ENCODE data around the gene CAMKK2. TPM values are rescaled to one million over a fixed set of nuclear protein-coding genes. Genes with fewer than 3 reads are reported as not detected.

CAMKK2 gene
- total and polyA plus RNA-seq, 2 of the 4 experiments (the other 2 are of a cell fraction): 15.2 to 24.7 TPM

DNA sequence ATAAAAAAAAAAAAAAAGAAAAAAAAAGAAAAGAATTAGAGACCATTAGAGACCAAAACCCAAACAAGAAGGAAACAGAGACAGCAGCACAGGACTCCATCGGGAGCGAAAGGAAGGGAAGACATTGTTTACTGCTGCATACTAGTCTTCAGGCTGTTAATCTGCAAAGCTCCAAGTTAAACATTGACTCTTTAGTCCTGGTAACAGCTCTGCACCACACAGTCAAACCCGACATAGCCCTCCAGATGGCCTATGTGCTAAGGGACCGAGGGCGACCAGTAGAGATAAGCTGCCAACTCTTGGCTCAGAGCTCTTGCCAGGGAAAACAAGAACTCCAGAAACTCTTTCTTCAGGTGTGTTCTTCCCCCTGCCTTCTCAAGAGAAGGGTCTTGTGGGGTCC is 78.7 kb downstream of the CAMKK2 start:
- no peaks in the 10 kb centered on the region for H3K9me3 ChIP-seq (ENCODE audit: control insufficient read depth, insufficient read depth, low read length)
- no peak overlapping the region for H2BK5ac ChIP-seq (ENCODE audit: low read depth, low read length, poor library complexity, severe bottlenecking)
- no peak overlapping the region for H4K8ac ChIP-seq (ENCODE audit: low read depth in 2 of 2, low read length in 2 of 2)
- in situ Hi-C loops (cut with MboI; ENCODE audit: low sequenced_read_pairs) (no loop called here), intact Hi-C loops (cut with micrococcal nuclease) (no loop called here), dilution Hi-C loops (cut with HindIII; ENCODE audit: low sequenced_read_pairs, unreplicated experiment) (no loop called here)
- no peak overlapping the region for H3K56ac ChIP-seq (ENCODE audit: extremely low read depth, insufficient read depth, low read length)
- peaks cover 0 to 28% of the 10 kb centered on the region in 2 experiments; a peak in 2 of 4 replicates for H3K79me1 ChIP-seq (ENCODE audit: low read depth in 1 of 2, low read length in 2 of 2)
- H3K4me2 ChIP-seq (ENCODE audit: low read depth, low read length): no peak overlapping the region
- no peak for ATAC-seq (ENCODE audit: low read depth)
- H3K36me3 ChIP-seq (ENCODE audit: control insufficient read depth, insufficient read depth, low read length): peaks cover 3% of the 10 kb centered on the region; the same call in 1 of the 2 replicates
- H3K9ac ChIP-seq (ENCODE audit: low read depth, low read length): no peak overlapping the region
- no peak overlapping the region for H2BK120ac ChIP-seq (ENCODE audit: low read depth, low read length)
- H3K18ac ChIP-seq (ENCODE audit: low read depth, low read length): no peak overlapping the region
- no peaks in the 10 kb centered on the region for H3K27me3 ChIP-seq (ENCODE audit: control insufficient read depth, insufficient read depth, low read length)
- H4K91ac ChIP-seq (ENCODE audit: insufficient read depth, low read depth, low read length): no peak overlapping the region
- no peak for DNase-seq
- ChIA-PET POLR2A (ENCODE audit: unreplicated experiment) (no interaction called here), CTCF (interaction anchor here (2.0 kb wide), 1 partner anchor 13 kb away, joined by 6 read pairs; no protein-coding TSS in a partner anchor)
- BruUV-seq (replicated peaks): no TSS peak
- H3K4ac ChIP-seq (ENCODE audit: low read depth, low read length): no peak overlapping the region
- 93% methylated on average over 2 of the region's 5 CpGs; no CpG with 5 or more reads in 1 of the 2 experiments for WGBS, 2 experiments (ENCODE audit: extremely low coverage in 2 of 2, insufficient read length in 1 of 2)
- H3K14ac ChIP-seq (replicated peaks; ENCODE audit: low read depth, low read length): no peak overlapping the region
- H2BK20ac ChIP-seq (ENCODE audit: low read depth, low read length): no peak overlapping the region
- no peak overlapping the region for H2AK9ac ChIP-seq (replicated peaks; ENCODE audit: low read depth, low read length, poor library complexity)
- H3K4me1 ChIP-seq (ENCODE audit: control insufficient read depth, insufficient read depth, low read length): peaks cover 3% of the 10 kb centered on the region; the same call in 1 of the 2 replicates
- no peak overlapping the region for H2AFZ ChIP-seq (replicated peaks; ENCODE audit: low read length, poor library complexity)
- H2AK5ac ChIP-seq (ENCODE audit: low read depth, low read length): no peak overlapping the region
- H4K5ac ChIP-seq (ENCODE audit: low read depth, low read length): no peak overlapping the region
- no peak overlapping the region for H3K27ac ChIP-seq (ENCODE audit: insufficient read depth, low read length)
- H2BK15ac ChIP-seq (ENCODE audit: low read depth, low read length): no peak overlapping the region
- no peak overlapping the region for H3K4me3 ChIP-seq (ENCODE audit: insufficient read depth, low read depth, low read length)
- peaks cover 6% of the 10 kb centered on the region for H3K9me1 ChIP-seq (ENCODE audit: insufficient read depth, low read length)
- no peak overlapping the region for H3K23ac ChIP-seq (ENCODE audit: low read depth, low read length)
- no peaks in the 10 kb centered on the region for H4K20me1 ChIP-seq (ENCODE audit: insufficient read depth, low read length)
- TF ChIP-seq, protein P1, sequence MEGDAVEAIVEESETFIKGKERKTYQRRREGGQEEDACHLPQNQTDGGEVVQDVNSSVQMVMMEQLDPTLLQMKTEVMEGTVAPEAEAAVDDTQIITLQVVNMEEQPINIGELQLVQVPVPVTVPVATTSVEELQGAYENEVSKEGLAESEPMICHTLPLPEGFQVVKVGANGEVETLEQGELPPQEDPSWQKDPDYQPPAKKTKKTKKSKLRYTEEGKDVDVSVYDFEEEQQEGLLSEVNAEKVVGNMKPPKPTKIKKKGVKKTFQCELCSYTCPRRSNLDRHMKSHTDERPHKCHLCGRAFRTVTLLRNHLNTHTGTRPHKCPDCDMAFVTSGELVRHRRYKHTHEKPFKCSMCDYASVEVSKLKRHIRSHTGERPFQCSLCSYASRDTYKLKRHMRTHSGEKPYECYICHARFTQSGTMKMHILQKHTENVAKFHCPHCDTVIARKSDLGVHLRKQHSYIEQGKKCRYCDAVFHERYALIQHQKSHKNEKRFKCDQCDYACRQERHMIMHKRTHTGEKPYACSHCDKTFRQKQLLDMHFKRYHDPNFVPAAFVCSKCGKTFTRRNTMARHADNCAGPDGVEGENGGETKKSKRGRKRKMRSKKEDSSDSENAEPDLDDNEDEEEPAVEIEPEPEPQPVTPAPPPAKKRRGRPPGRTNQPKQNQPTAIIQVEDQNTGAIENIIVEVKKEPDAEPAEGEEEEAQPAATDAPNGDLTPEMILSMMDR (conservative IDR thresholded peaks at IDR 0.05; ENCODE audit: low read depth, low read length): no peak
- TF ChIP-seq, protein P2, sequence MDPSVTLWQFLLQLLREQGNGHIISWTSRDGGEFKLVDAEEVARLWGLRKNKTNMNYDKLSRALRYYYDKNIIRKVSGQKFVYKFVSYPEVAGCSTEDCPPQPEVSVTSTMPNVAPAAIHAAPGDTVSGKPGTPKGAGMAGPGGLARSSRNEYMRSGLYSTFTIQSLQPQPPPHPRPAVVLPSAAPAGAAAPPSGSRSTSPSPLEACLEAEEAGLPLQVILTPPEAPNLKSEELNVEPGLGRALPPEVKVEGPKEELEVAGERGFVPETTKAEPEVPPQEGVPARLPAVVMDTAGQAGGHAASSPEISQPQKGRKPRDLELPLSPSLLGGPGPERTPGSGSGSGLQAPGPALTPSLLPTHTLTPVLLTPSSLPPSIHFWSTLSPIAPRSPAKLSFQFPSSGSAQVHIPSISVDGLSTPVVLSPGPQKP (IDR thresholded peaks at IDR 0.05; ENCODE audit: borderline replicate concordance, low read depth, low read length): no peak
- no peak for TF ChIP-seq FOS (IDR thresholded peaks at IDR 0.05; ENCODE audit: low read depth, low read length)
- TF ChIP-seq CHD1 (IDR thresholded peaks at IDR 0.05; ENCODE audit: low read depth, low read length): no peak
- TF ChIP-seq MAFK (IDR thresholded peaks at IDR 0.05; ENCODE audit: low read depth, low read length): no peak
- TF ChIP-seq NFE2L2 (IDR thresholded peaks at IDR 0.05; ENCODE audit: low read depth, low read length): no peak
- no peak for TF ChIP-seq RCOR1 (IDR thresholded peaks at IDR 0.05; ENCODE audit: insufficient replicate concordance, low read length)
- TF ChIP-seq SMC3 (IDR thresholded peaks at IDR 0.05; ENCODE audit: low read depth, low read length): no peak
- no peak for TF ChIP-seq POLR2A (IDR thresholded peaks at IDR 0.05; ENCODE audit: low read depth, low read length)
- no peak for TF ChIP-seq RAD21 (IDR thresholded peaks at IDR 0.05; ENCODE audit: low read length)
- no peak for TF ChIP-seq CEBPB (IDR thresholded peaks at IDR 0.05; ENCODE audit: low read depth, low read length)
- no peak for TF ChIP-seq MAZ (IDR thresholded peaks at IDR 0.05; ENCODE audit: borderline replicate concordance, low read depth, low read length)
- TF ChIP-seq BHLHE40 (IDR thresholded peaks at IDR 0.05; ENCODE audit: low read depth, low read length): no peak
- TF ChIP-seq RFX5 (IDR thresholded peaks at IDR 0.05; ENCODE audit: low read depth, low read length): no peak
- no peak for TF ChIP-seq MXI1 (IDR thresholded peaks at IDR 0.05; ENCODE audit: borderline replicate concordance, low read depth, low read length)
- TF ChIP-seq, protein P3, sequence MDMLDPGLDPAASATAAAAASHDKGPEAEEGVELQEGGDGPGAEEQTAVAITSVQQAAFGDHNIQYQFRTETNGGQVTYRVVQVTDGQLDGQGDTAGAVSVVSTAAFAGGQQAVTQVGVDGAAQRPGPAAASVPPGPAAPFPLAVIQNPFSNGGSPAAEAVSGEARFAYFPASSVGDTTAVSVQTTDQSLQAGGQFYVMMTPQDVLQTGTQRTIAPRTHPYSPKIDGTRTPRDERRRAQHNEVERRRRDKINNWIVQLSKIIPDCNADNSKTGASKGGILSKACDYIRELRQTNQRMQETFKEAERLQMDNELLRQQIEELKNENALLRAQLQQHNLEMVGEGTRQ (IDR thresholded peaks at IDR 0.05; ENCODE audit: low read depth, low read length): no peak
